Uterus (tissue), 2 donors: ENCODE data around the gene RAB6B.

Source experiments
- CTCF ChIP-seq, 4 experiments: fragments of 200-600 bp in 2 of 4; fragments of 450-650 bp in 2 of 4; sonication (generic) in 2 of 4; IDR thresholded peaks; one replicate each; pipeline ENCODE4 v1.5.1; 2016 to 2019; ENCODE audit warnings: antibody characterized with exemption in 4 of 4, mild to moderate bottlenecking in 2 of 4, moderate library complexity in 1 of 4
- POLR2A ChIP-seq, 2 donors: fragments of 450-650 bp; IDR thresholded peaks; one replicate each; pipeline ENCODE4 v1.6.1; 2016; ENCODE audit warnings: antibody characterized with exemption in 2 of 2, mild to moderate bottlenecking in 1 of 2, moderate library complexity in 1 of 2

DNA sequence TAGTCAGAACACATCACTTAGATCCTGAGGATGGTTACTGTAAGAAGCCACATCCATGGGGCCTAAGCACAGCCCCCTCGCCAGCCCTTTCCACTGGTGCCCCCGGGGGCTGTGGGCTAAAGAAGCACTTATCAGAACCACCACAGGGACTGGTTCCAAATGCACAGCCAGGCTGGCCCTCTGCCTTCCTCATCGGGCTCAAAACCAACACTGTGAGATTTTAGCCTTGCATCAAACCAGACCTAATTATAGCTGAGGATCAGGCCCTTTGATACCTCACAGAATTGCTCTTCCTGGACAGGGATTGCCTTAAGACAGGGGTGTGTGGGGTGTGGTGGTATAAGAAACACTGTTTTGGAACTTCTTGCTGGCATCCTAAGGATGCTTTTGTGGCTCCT, 66.4 kb downstream of the RAB6B start:
- TF ChIP-seq POLR2A (IDR thresholded peaks at IDR 0.05) (no peak), CTCF (IDR thresholded peaks at IDR 0.05) (no peak)
